HCT116 (cell line): ENCODE data around the gene PPP4R2. TPM values are rescaled to one million over a fixed set of nuclear protein-coding genes. Genes with fewer than 3 reads are reported as not detected.

ENCODE experiments used
- ATAC-seq: fragments of 200-7000 bp; cut with Tn5 transposase; 2 replicates; pipeline ENCODE4 v1.9.1; 2020; ENCODE audit warnings: mild to moderate bottlenecking, moderate library complexity
- BruUV-seq: library from RNA; stranded (reverse); fragments of 400-500 nt; replicated peaks from 2 replicates; lab custom pipeline; 2021; lab: Mats Ljungman, UMichigan
- CTCF ChIA-PET: fragments of 300-600 bp; sonication (Branson Sonifier 250); formaldehyde crosslinking; loops from one replicate; lab custom pipeline; 2021; ENCODE audit warnings: antibody characterized with exemption; lab: Charles Lee
- POLR2A ChIA-PET: fragments of 300-600, 350-600 bp; sonication (Branson Sonifier 250); formaldehyde crosslinking; loops from one replicate; lab custom pipeline; 2021; ENCODE audit warnings: antibody characterized with exemption; lab: Charles Lee
- RAD21 ChIA-PET, 2 experiments: fragments of 300-600 bp; sonication (Branson Sonifier 250); formaldehyde crosslinking; loops; one replicate each; lab custom pipeline; 2023; ENCODE audit warnings: low total read pairs in 2 of 2; ENCODE audit not compliant: uncharacterized antibody in 2 of 2, unreplicated experiment in 2 of 2, low non-redundant PET in 1 of 2; lab: Charles Lee
- DNase-seq: peaks from one replicate; pipeline ENCODE4 v3.0.0-alpha.2; 2010; ENCODE audit warnings: low read depth, low spot score
- H2AFZ ChIP-seq: fragments of 200-600 bp; shearing (Covaris generic), sonication (generic); 2 replicates; pipeline ENCODE4 v1.6.1; 2017; ENCODE audit warnings: low read depth, mixed run types, mixed read lengths, antibody characterized with exemption, low read length; ENCODE audit not compliant: poor library complexity, severe bottlenecking
- H3K27ac ChIP-seq: 2 replicates; pipeline ENCODE4 v1.5.1; 2012; ENCODE audit warnings: low read depth, low read length
- H3K27me3 ChIP-seq: fragments of 200-600 bp; sonication (generic); 2 replicates; pipeline ENCODE4 v1.6.1; 2016; ENCODE audit warnings: mixed run types, low read length, mixed read lengths; ENCODE audit not compliant: insufficient read depth
- H3K36me3 ChIP-seq, 2 experiments: fragments of 200-500 bp in 1 of 2; fragments of 200-600 bp in 1 of 2; sonication (Bioruptor generic) in 1 of 2; sonication (generic) in 1 of 2; 2 replicates each; pipeline versions ENCODE4 v1.5.1 to v1.6.1; 2014 to 2016; ENCODE audit warnings: low read length in 2 of 2, inconsistent platforms in 1 of 2, mixed read lengths in 1 of 2, mixed run types in 1 of 2; ENCODE audit not compliant: insufficient read depth in 2 of 2, control insufficient read depth in 1 of 2
- H3K4me1 ChIP-seq, 2 experiments: fragments of 200-600 bp in 1 of 2; sonication (generic) in 1 of 2; 2 replicates each; pipeline versions ENCODE4 v1.5.1 to v1.6.1; 2012 to 2017; ENCODE audit warnings: low read length in 2 of 2, inconsistent platforms in 1 of 2, mild to moderate bottlenecking in 1 of 2, mixed read lengths in 1 of 2, mixed run types in 1 of 2, moderate library complexity in 1 of 2; ENCODE audit not compliant: insufficient read depth in 2 of 2, control insufficient read depth in 1 of 2
- H3K4me2 ChIP-seq: fragments of 200-600 bp; sonication (generic); 2 replicates; pipeline ENCODE4 v1.6.1; 2017; ENCODE audit warnings: mixed run types, low read length, mixed read lengths
- H3K4me3 ChIP-seq, 2 experiments: fragments of 200-600 bp in 1 of 2; sonication (generic) in 1 of 2; replicated peaks in 1 of 2; 2 replicates each; pipeline ENCODE4 v1.5.1; 2011 to 2016; ENCODE audit warnings: low read length in 2 of 2, control low read depth in 1 of 2, low read depth in 1 of 2, mild to moderate bottlenecking in 1 of 2, mixed read lengths in 1 of 2, mixed run types in 1 of 2
- H3K79me2 ChIP-seq: fragments of 200-600 bp; sonication (generic); 2 replicates; pipeline ENCODE4 v1.6.1; 2017; ENCODE audit warnings: mild to moderate bottlenecking, mixed run types, low read length, moderate library complexity, mixed read lengths; ENCODE audit not compliant: insufficient read depth
- H3K9ac ChIP-seq: fragments of 200-600 bp; sonication (generic); 2 replicates; pipeline ENCODE4 v1.6.1; 2016; ENCODE audit warnings: low read length, mixed read lengths
- H3K9me2 ChIP-seq: fragments of 200-600 bp; sonication (generic), shearing (Covaris generic); 2 replicates; pipeline ENCODE4 v1.6.1; 2017; ENCODE audit warnings: mixed run types, mild to moderate bottlenecking, moderate library complexity; ENCODE audit not compliant: insufficient read depth
- H3K9me3 ChIP-seq, 2 experiments: fragments of 200-500 bp in 1 of 2; fragments of 200-600 bp in 1 of 2; sonication (Bioruptor generic) in 1 of 2; sonication (generic) in 1 of 2; 2 replicates each; pipeline ENCODE4 v1.6.1; 2014 to 2017; ENCODE audit warnings: low read length in 2 of 2, mixed read lengths in 2 of 2, inconsistent platforms in 1 of 2, low read depth in 1 of 2, mild to moderate bottlenecking in 1 of 2, mixed run types in 1 of 2, moderate library complexity in 1 of 2; ENCODE audit not compliant: control insufficient read depth in 1 of 2, insufficient read depth in 1 of 2
- H4K20me1 ChIP-seq: fragments of 200-600 bp; sonication (generic), shearing (Covaris generic); 2 replicates; pipeline ENCODE4 v1.6.1; 2017; ENCODE audit warnings: mixed run types, mild to moderate bottlenecking, moderate library complexity; ENCODE audit not compliant: insufficient read depth
- EGR1 ChIP-seq: IDR thresholded peaks from 2 replicates; pipeline ENCODE4 v1.6.1; 2012; ENCODE audit warnings: low read depth
- ELF1 ChIP-seq: IDR thresholded peaks from 2 replicates; pipeline ENCODE4 v1.6.1; 2012; ENCODE audit warnings: low read depth, borderline replicate concordance
- EZH2phosphoT487 ChIP-seq: fragments of 200-600 bp; IDR thresholded peaks from 2 replicates; pipeline ENCODE4 v1.6.1; 2018; ENCODE audit warnings: antibody characterized with exemption, borderline replicate concordance
- FOSL1 ChIP-seq: IDR thresholded peaks from 2 replicates; pipeline ENCODE4 v1.6.1; 2012; ENCODE audit warnings: low read depth
- JUND ChIP-seq: IDR thresholded peaks from 2 replicates; pipeline ENCODE4 v1.6.1; 2012
- POLR2A ChIP-seq: IDR thresholded peaks from 2 replicates; pipeline ENCODE4 v1.7.0; 2011; ENCODE audit warnings: borderline replicate concordance; ENCODE audit not compliant: insufficient read depth, insufficient read length; ENCODE audit errors: extremely low read depth
- POLR2AphosphoS5 ChIP-seq: IDR thresholded peaks from 2 replicates; pipeline ENCODE4 v1.6.1; 2011; ENCODE audit warnings: mild to moderate bottlenecking, low read depth, low read length, moderate library complexity
- RAD21 ChIP-seq: IDR thresholded peaks from 2 replicates; pipeline ENCODE4 v1.6.1; 2012; ENCODE audit warnings: low read depth, mild to moderate bottlenecking
- SIN3A ChIP-seq: IDR thresholded peaks from 2 replicates; pipeline ENCODE4 v1.6.1; 2012; ENCODE audit warnings: low read depth
- SP1 ChIP-seq: IDR thresholded peaks from 2 replicates; pipeline ENCODE4 v1.6.1; 2012; ENCODE audit warnings: low read depth
- SRF ChIP-seq: IDR thresholded peaks from 2 replicates; pipeline ENCODE4 v1.6.1; 2012; ENCODE audit warnings: low read depth
- TCF7L2 ChIP-seq: IDR thresholded peaks from 2 replicates; pipeline ENCODE4 v1.7.0; 2011; ENCODE audit warnings: borderline replicate concordance, inconsistent platforms; ENCODE audit not compliant: insufficient read depth, insufficient read length; ENCODE audit errors: extremely low read depth
- YY1 ChIP-seq: IDR thresholded peaks from 2 replicates; pipeline ENCODE4 v1.6.1; 2011; ENCODE audit warnings: low read length, low read depth, moderate library complexity, mild to moderate bottlenecking; ENCODE audit not compliant: insufficient replicate concordance; ENCODE audit errors: extremely low read depth
- intact Hi-C: fragments of 100-400 bp; cut with micrococcal nuclease; formaldehyde crosslinking; loops from 2 replicates; pipeline ENCODE4 v1.10.0; 2022
- total RNA-seq: library from RNA; stranded (reverse); gene quantifications from one replicate; pipeline ENCODE4 v1.2.1, GENCODE V29; 2021; ENCODE audit not compliant: unreplicated experiment
- TF ChIP-seq, protein P1 (sequence below): IDR thresholded peaks from 2 replicates; pipeline ENCODE4 v1.6.1; 2011; ENCODE audit warnings: mild to moderate bottlenecking, low read length, moderate library complexity; ENCODE audit not compliant: insufficient replicate concordance; ENCODE audit errors: extremely low read depth
- TF ChIP-seq, protein P2 (sequence below): IDR thresholded peaks from 2 replicates; pipeline ENCODE4 v1.6.1; 2012; ENCODE audit warnings: low read depth

The PPP4R2 gene
- total RNA-seq, 1 experiment from 2014 or later: 72.5 TPM

DNA sequence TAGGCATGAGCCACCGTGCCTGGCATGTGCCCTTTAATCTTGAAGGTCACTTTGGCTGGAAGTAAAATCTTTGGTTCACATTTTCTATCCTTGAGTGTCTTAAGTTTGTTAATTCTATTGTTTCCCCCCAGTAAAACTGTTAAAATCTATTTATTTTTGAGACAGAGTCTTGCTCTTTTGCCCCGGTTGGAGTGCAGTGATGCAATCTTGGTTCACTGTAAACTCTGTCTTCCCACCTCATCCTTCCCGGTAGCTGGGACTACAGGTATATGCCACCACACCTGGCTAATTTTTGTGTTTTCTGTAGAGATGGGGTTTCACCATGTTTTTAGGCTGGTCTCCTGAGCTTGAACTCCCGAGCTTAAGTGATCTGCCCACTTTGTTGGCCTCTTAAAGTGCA, 7.7 kb downstream of the PPP4R2 start:
- ATAC-seq: no peak
- no TSS peak for BruUV-seq
- H3K4me2 ChIP-seq: no peak overlapping the region
- ChIA-PET RAD21 (interaction anchor here in 1 of 2 experiments (0.6 kb wide), 1 partner anchor 51 kb away, joined by 5 read pairs; no protein-coding TSS in a partner anchor), POLR2A (no interaction called here), CTCF (no interaction called here)
- no peak overlapping the region for H3K4me3 ChIP-seq
- peaks cover 28 to 32% of the 10 kb centered on the region in 2 experiments for H3K36me3 ChIP-seq
- no peak overlapping the region for H3K27ac ChIP-seq
- no peaks in the 10 kb centered on the region for H3K9me3 ChIP-seq
- TF ChIP-seq POLR2AphosphoS5: no peak
- no peak for TF ChIP-seq ELF1
- TF ChIP-seq EZH2phosphoT487: no peak
- TF ChIP-seq POLR2A: no peak
- TF ChIP-seq SP1: no peak
- no peak for TF ChIP-seq JUND
- TF ChIP-seq YY1: no peak
- TF ChIP-seq RAD21: no peak
- TF ChIP-seq SIN3A: no peak
- TF ChIP-seq EGR1: no peak
- TF ChIP-seq, protein P1, sequence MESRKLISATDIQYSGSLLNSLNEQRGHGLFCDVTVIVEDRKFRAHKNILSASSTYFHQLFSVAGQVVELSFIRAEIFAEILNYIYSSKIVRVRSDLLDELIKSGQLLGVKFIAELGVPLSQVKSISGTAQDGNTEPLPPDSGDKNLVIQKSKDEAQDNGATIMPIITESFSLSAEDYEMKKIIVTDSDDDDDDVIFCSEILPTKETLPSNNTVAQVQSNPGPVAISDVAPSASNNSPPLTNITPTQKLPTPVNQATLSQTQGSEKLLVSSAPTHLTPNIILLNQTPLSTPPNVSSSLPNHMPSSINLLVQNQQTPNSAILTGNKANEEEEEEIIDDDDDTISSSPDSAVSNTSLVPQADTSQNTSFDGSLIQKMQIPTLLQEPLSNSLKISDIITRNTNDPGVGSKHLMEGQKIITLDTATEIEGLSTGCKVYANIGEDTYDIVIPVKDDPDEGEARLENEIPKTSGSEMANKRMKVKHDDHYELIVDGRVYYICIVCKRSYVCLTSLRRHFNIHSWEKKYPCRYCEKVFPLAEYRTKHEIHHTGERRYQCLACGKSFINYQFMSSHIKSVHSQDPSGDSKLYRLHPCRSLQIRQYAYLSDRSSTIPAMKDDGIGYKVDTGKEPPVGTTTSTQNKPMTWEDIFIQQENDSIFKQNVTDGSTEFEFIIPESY: no peak
- TF ChIP-seq, protein P2, sequence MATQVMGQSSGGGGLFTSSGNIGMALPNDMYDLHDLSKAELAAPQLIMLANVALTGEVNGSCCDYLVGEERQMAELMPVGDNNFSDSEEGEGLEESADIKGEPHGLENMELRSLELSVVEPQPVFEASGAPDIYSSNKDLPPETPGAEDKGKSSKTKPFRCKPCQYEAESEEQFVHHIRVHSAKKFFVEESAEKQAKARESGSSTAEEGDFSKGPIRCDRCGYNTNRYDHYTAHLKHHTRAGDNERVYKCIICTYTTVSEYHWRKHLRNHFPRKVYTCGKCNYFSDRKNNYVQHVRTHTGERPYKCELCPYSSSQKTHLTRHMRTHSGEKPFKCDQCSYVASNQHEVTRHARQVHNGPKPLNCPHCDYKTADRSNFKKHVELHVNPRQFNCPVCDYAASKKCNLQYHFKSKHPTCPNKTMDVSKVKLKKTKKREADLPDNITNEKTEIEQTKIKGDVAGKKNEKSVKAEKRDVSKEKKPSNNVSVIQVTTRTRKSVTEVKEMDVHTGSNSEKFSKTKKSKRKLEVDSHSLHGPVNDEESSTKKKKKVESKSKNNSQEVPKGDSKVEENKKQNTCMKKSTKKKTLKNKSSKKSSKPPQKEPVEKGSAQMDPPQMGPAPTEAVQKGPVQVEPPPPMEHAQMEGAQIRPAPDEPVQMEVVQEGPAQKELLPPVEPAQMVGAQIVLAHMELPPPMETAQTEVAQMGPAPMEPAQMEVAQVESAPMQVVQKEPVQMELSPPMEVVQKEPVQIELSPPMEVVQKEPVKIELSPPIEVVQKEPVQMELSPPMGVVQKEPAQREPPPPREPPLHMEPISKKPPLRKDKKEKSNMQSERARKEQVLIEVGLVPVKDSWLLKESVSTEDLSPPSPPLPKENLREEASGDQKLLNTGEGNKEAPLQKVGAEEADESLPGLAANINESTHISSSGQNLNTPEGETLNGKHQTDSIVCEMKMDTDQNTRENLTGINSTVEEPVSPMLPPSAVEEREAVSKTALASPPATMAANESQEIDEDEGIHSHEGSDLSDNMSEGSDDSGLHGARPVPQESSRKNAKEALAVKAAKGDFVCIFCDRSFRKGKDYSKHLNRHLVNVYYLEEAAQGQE: no peak
- TF ChIP-seq SRF: no peak
- TF ChIP-seq FOSL1: no peak
- no peak for TF ChIP-seq TCF7L2
- H3K79me2 ChIP-seq: peaks cover 99% of the 10 kb centered on the region
- H2AFZ ChIP-seq: no peak overlapping the region
- H3K9ac ChIP-seq: no peak overlapping the region
- H3K27me3 ChIP-seq: no peaks in the 10 kb centered on the region
- no peaks in the 10 kb centered on the region for H3K4me1 ChIP-seq
- intact Hi-C loops: no loop called here
- DNase-seq: no peak
- H3K9me2 ChIP-seq: no peaks in the 10 kb centered on the region
- peaks cover 30% of the 10 kb centered on the region for H4K20me1 ChIP-seq
